Keratinocyte (primary cell): Measurements from ENCODE around the gene TMEM132E.

ENCODE experiments used
- EZH2 ChIP-seq: IDR thresholded peaks from one replicate; pipeline ENCODE4 v1.6.1; 2012; ENCODE audit warnings: inconsistent platforms, mild to moderate bottlenecking, low read length, moderate library complexity
- TF ChIP-seq, protein P1 (sequence below), 3 experiments: IDR thresholded peaks in 1 of 3; conservative IDR thresholded peaks in 1 of 3; optimal IDR thresholded peaks in 1 of 3; 2 replicates in 2 of 3; 3 replicates in 1 of 3; pipeline versions ENCODE3 to v1.5.1; 2011; ENCODE audit warnings: low read length in 3 of 3, mild to moderate bottlenecking in 3 of 3, moderate library complexity in 2 of 3, control low read depth in 1 of 3, inconsistent platforms in 1 of 3; ENCODE audit not compliant: insufficient read depth in 2 of 3; ENCODE audit errors: extremely low read depth in 1 of 3

DNA sequence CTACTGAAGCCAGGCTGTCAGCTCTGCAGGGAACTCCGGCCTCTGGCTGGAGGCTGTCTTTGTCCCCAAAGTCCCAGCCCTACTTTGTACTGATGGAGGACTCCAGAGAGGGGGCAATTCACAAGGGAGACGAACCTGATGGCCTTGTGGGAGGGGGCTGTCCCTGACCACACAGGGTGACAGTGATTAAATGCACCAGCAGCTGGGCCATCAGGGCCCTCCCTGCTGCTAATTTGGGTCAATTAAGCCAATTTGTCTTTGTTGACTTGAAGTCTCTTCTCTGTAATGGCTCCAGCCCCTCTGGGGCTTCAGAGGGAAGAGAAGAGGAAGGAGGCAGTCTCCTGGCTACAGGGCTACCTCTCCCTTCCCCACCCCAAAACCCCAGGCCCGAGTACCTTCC, 22.0 kb downstream of the TMEM132E start:
- TF ChIP-seq, protein P1, sequence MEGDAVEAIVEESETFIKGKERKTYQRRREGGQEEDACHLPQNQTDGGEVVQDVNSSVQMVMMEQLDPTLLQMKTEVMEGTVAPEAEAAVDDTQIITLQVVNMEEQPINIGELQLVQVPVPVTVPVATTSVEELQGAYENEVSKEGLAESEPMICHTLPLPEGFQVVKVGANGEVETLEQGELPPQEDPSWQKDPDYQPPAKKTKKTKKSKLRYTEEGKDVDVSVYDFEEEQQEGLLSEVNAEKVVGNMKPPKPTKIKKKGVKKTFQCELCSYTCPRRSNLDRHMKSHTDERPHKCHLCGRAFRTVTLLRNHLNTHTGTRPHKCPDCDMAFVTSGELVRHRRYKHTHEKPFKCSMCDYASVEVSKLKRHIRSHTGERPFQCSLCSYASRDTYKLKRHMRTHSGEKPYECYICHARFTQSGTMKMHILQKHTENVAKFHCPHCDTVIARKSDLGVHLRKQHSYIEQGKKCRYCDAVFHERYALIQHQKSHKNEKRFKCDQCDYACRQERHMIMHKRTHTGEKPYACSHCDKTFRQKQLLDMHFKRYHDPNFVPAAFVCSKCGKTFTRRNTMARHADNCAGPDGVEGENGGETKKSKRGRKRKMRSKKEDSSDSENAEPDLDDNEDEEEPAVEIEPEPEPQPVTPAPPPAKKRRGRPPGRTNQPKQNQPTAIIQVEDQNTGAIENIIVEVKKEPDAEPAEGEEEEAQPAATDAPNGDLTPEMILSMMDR (optimal IDR thresholded peaks at IDR 0.05 in 1 of 3, IDR thresholded peaks at IDR 0.05 in 1 of 3, conservative IDR thresholded peaks at IDR 0.05 in 1 of 3; ENCODE audit: extremely low read depth in 1 of 3, insufficient read depth in 2 of 3, low read length in 3 of 3): no peak
- TF ChIP-seq EZH2: no peak
